T1000 (cell line): ENCODE measurements around the gene QSOX2.
A peak's percentile ranks its signal among the peaks of the same experiment; 100 is the strongest.

Experiments
- DNase-seq: peaks from one replicate; lab custom pipeline; 2025; ENCODE audit warnings: mixed read lengths; lab: John Stamatoyannopoulos, UW

The QSOX2 gene, protein sequence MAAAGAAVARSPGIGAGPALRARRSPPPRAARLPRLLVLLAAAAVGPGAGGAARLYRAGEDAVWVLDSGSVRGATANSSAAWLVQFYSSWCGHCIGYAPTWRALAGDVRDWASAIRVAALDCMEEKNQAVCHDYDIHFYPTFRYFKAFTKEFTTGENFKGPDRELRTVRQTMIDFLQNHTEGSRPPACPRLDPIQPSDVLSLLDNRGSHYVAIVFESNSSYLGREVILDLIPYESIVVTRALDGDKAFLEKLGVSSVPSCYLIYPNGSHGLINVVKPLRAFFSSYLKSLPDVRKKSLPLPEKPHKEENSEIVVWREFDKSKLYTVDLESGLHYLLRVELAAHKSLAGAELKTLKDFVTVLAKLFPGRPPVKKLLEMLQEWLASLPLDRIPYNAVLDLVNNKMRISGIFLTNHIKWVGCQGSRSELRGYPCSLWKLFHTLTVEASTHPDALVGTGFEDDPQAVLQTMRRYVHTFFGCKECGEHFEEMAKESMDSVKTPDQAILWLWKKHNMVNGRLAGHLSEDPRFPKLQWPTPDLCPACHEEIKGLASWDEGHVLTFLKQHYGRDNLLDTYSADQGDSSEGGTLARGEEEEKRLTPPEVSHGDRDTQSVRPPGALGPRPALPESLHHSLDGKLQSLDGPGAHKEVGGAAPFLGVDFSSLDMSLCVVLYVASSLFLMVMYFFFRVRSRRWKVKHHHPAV

GRCh38 chr9:136245219-136246150 lies at the start of gene QSOX2:
Gene QSOX2, minus strand, starts transcription at chr9:136245812. Its CDS starts 9 bp downstream, at chr9:136245803.
- DNase-seq: peak; percentile 82

DNA sequence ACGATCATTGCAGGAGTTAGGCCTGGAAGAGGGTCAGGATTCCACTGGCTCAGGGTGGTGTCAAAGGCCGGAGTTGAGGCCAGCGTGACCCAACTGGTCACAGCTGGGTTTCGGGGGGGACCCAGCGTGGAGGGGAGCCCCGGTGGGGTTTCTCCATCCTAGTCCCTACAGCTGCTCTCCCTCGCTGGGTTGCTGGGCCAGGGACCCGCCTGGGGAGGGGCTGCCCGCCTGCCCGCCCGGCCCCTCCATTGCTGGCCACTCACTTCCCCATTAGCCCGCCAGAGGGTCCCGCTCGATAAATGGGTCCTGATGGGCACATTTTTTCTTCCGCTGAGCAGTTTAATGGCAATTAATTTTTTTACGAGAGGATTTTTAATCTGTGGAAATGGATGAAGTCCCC lies 49.4 kb upstream of the QSOX2 start:
- DNase-seq: no peak

GRCh38 chr9:136294437-136294836 lies 48.8 kb upstream of the QSOX2 start:
- no peak for DNase-seq

GRCh38 chr9:136293476-136294077 lies 48.0 kb upstream of the QSOX2 start:
- no peak for DNase-seq

GRCh38 chr9:136292591-136293448 lies 47.2 kb upstream of the QSOX2 start:
- DNase-seq: no peak

- DNase-seq: no peak
Measured at GRCh38 chr9:136292026-136292538, 46.5 kb upstream of the QSOX2 start.

- DNase-seq: no peak
Measured at GRCh38 chr9:136291306-136292025, 45.9 kb upstream of the QSOX2 start.

- DNase-seq: no peak
Measured at GRCh38 chr9:136290508-136291000, 44.9 kb upstream of the QSOX2 start.

- DNase-seq: no peak
Measured at GRCh38 chr9:136289651-136290507, 44.3 kb upstream of the QSOX2 start.

GRCh38 chr9:136287960-136288753 lies 42.5 kb upstream of the QSOX2 start:
- DNase-seq: no peak

GRCh38 chr9:136286987-136287379 lies 41.4 kb upstream of the QSOX2 start:
- no peak for DNase-seq

- DNase-seq: no peak
Measured at GRCh38 chr9:136286359-136286986, 40.9 kb upstream of the QSOX2 start.

GRCh38 chr9:136285501-136286358 lies 40.1 kb upstream of the QSOX2 start:
- no peak for DNase-seq

- no peak for DNase-seq
Measured at GRCh38 chr9:136284951-136285350, 39.3 kb upstream of the QSOX2 start.

- no peak for DNase-seq
Measured at GRCh38 chr9:136284311-136284710, 38.7 kb upstream of the QSOX2 start.
